ENCODE measurements around the gene CAMK2N2. TPM values are rescaled to one million over a fixed set of nuclear protein-coding genes. Genes with fewer than 3 reads are reported as not detected.

The CAMK2N2 gene
- 0.39 TPM in 1 of 2 replicates, not detected in the other for total RNA-seq

GRCh38 chr3:184261270-184261853 is at the start of gene CAMK2N2:
Gene CAMK2N2 (minus strand): TSS chr3:184261553. CDS start chr3:184261285, 268 bp downstream.

GRCh38 chr3:184298759-184299487 is 37.6 kb upstream of the CAMK2N2 start, which contains the start of gene PSMD2:
Gene PSMD2 (plus strand): TSS chr3:184299241. CDS start chr3:184299267, 26 bp downstream.

GRCh38 chr3:184275961-184276910 is 14.9 kb upstream of the CAMK2N2 start, which contains the start of gene ECE2:
Gene ECE2 (plus strand): TSS chr3:184276022. CDS start chr3:184276154, 132 bp downstream.

GRCh38 chr3:184249412-184250166 is 11.8 kb downstream of the CAMK2N2 start, which contains the start of gene EEF1AKMT4:
Gene EEF1AKMT4 (plus strand): TSS chr3:184249672. CDS start chr3:184249695, 23 bp downstream.

GRCh38 chr3:184248454-184249411 is 12.6 kb downstream of the CAMK2N2 start, which contains the start of gene ALG3:
Gene ALG3 (minus strand): TSS chr3:184248962. CDS start chr3:184248940, 22 bp downstream.

GRCh38 chr3:184229394-184230080 is 31.8 kb downstream of the CAMK2N2 start, which contains the start of gene VWA5B2:
Gene VWA5B2 (plus strand): TSS chr3:184229585. CDS start chr3:184230529, 944 bp downstream.

Other genes with a start within 250 kb of the CAMK2N2 start
- gene ABCC5, start 243.7 kb downstream of the CAMK2N2 start, total RNA-seq, result 6.1 and 9.7 TPM in 2 replicates
- not detected in 2 replicates for gene HTR3D, start 229.8 kb downstream of the CAMK2N2 start, total RNA-seq
- gene HTR3C, start 208.5 kb downstream of the CAMK2N2 start, total RNA-seq, result not detected in 2 replicates
- not detected in 2 replicates for gene HTR3E, start 164.5 kb downstream of the CAMK2N2 start, total RNA-seq
- 30.0 and 30.5 TPM in 2 replicates for gene EIF2B5, start 126.2 kb downstream of the CAMK2N2 start, total RNA-seq
- gene DVL3, start 106.2 kb downstream of the CAMK2N2 start, total RNA-seq, result 34.3 and 63.8 TPM in 2 replicates
- 351 and 478 TPM in 2 replicates for gene AP2M1, start 86.7 kb downstream of the CAMK2N2 start, total RNA-seq
- gene ABCF3, start 75.4 kb downstream of the CAMK2N2 start, total RNA-seq, result 41.2 and 43.2 TPM in 2 replicates
- not detected in 2 replicates for gene VWA5B2, start 32.0 kb downstream of the CAMK2N2 start, total RNA-seq
- gene ALG3, start 12.6 kb downstream of the CAMK2N2 start, total RNA-seq, result 66.1 and 94.1 TPM in 2 replicates
- gene EEF1AKMT4, start 11.9 kb downstream of the CAMK2N2 start, total RNA-seq, result 5.7 and 8.1 TPM in 2 replicates
- not detected in 2 replicates for gene ECE2, start 14.5 kb upstream of the CAMK2N2 start, total RNA-seq
- 189 and 548 TPM in 2 replicates for gene PSMD2, start 37.7 kb upstream of the CAMK2N2 start, total RNA-seq
- gene EIF4G1, start 53.1 kb upstream of the CAMK2N2 start, total RNA-seq, result 242 and 310 TPM in 2 replicates
- 17.3 and 35.3 TPM in 2 replicates for gene FAM131A, start 76.0 kb upstream of the CAMK2N2 start, total RNA-seq
- 1.7 and 6.5 TPM in 2 replicates for gene CLCN2, start 100.1 kb upstream of the CAMK2N2 start, total RNA-seq
- 75.5 and 110 TPM in 2 replicates for gene POLR2H, start 100.2 kb upstream of the CAMK2N2 start, total RNA-seq
- gene THPO, start 116.7 kb upstream of the CAMK2N2 start, total RNA-seq, result 0.39 and 0.56 TPM in 2 replicates
- 0.52 and 18.3 TPM in 2 replicates for gene CHRD, start 118.5 kb upstream of the CAMK2N2 start, total RNA-seq

All from epithelial cell of alveolus of lung (primary cell).